Sigmoid colon (tissue), 7 donors: ENCODE data around the gene GPR55. TPM values are rescaled to one million over a fixed set of nuclear protein-coding genes. Genes with fewer than 3 reads are reported as not detected.

Experiments used
- DNase-seq: peaks from one replicate; pipeline ENCODE4 v3.0.0-alpha.2; 2019
- H3K27ac ChIP-seq, 4 donors: fragments of 200-600 bp; sonication (generic); one replicate each; pipeline ENCODE4 v1.5.1; 2016 to 2019; ENCODE audit warnings: mild to moderate bottlenecking in 1 of 4
- H3K27me3 ChIP-seq, 3 donors: fragments of 200-600 bp; sonication (generic); one replicate each; pipeline ENCODE4 v1.5.1; 2019; ENCODE audit warnings: mild to moderate bottlenecking in 1 of 3
- H3K36me3 ChIP-seq, 4 donors: fragments of 200-600 bp; sonication (generic); one replicate each; pipeline ENCODE4 v1.5.1; 2016 to 2019
- H3K4me1 ChIP-seq, 4 donors: fragments of 200-600 bp; sonication (generic); one replicate each; pipeline ENCODE4 v1.5.1; 2017 to 2019
- H3K4me3 ChIP-seq, 4 donors: fragments of 200-600 bp; sonication (generic); one replicate each; pipeline ENCODE4 v1.5.1; 2017 to 2019; ENCODE audit warnings: mild to moderate bottlenecking in 2 of 4, moderate library complexity in 1 of 4
- H3K9me3 ChIP-seq, 4 donors: fragments of 200-600 bp in 3 of 4; sonication (generic) in 3 of 4; one replicate each; pipeline versions ENCODE4 v1.5.1 to v1.6.1; 2013 to 2019
- CTCF ChIP-seq, 4 experiments: fragments of 450-650 bp in 3 of 4; fragments of 200-600 bp in 1 of 4; IDR thresholded peaks; one replicate each; pipeline ENCODE4 v1.5.1; 2016 to 2019; ENCODE audit warnings: antibody characterized with exemption in 4 of 4, mild to moderate bottlenecking in 3 of 4, moderate library complexity in 2 of 4
- EP300 ChIP-seq, 4 donors: sonication (generic); formaldehyde crosslinking; IDR thresholded peaks; one replicate each; pipeline ENCODE4 v1.6.1; 2017; ENCODE audit warnings: antibody characterized with exemption in 4 of 4
- POLR2A ChIP-seq, 2 donors: fragments of 450-650 bp; IDR thresholded peaks; one replicate each; pipeline ENCODE4 v1.6.1; 2016; ENCODE audit warnings: antibody characterized with exemption in 2 of 2, mild to moderate bottlenecking in 2 of 2, moderate library complexity in 2 of 2
- POLR2AphosphoS5 ChIP-seq, 4 donors: sonication (generic); formaldehyde crosslinking; IDR thresholded peaks; one replicate each; pipeline ENCODE4 v1.6.1; 2017; ENCODE audit warnings: antibody characterized with exemption in 4 of 4
- WGBS, 2 donors: extraction: QIAGEN DNeasy Blood & Tissue Kit; methylation state at CpG; one replicate each; pipeline ENCODE4 v1.1.7; 2013; 5-methylcytosine and 5-hydroxymethylcytosine counted together
- intact Hi-C: fragments of 100-400 bp; cut with DNase I; formaldehyde crosslinking; loops from one replicate; pipeline ENCODE4 v1.15.1; 2023
- polyA plus RNA-seq, 3 donors: library from polyadenylated mRNA; stranded (reverse); fragments of 200-250 nt; gene quantifications; one replicate each; pipeline ENCODE4 v1.2.3, GENCODE V29; 2013
- total RNA-seq, 4 donors: library from RNA; depleted of rRNA; stranded (reverse); fragments of >200 nt; gene quantifications; one replicate each; pipeline ENCODE4 v1.1.0, GENCODE V29; 2016
- donor health status: healthy with polysubstance abuse.
- donor health status: Bipolar disorder and iron deficiency.
- donor health status: healthy.

GPR55 gene
- total and polyA plus RNA-seq, 7 donors, result 0.23 to 1.4 TPM; not detected in 5

GRCh38 chr2:230863442-230864121 lies 61.5 kb downstream of the GPR55 start:
- H3K27me3 ChIP-seq, result no peaks in the 10 kb centered on the region
- H3K36me3 ChIP-seq, result no peaks in the 10 kb centered on the region
- TF ChIP-seq EP300 (IDR thresholded peaks at IDR 0.05) (no peak), POLR2AphosphoS5 (IDR thresholded peaks at IDR 0.05) (no peak), CTCF (IDR thresholded peaks at IDR 0.05) (no peak), POLR2A (IDR thresholded peaks at IDR 0.05) (no peak)
- no peak for DNase-seq
- H3K4me3 ChIP-seq, result no peak overlapping the region
- H3K9me3 ChIP-seq, result no peaks in the 10 kb centered on the region
- H3K27ac ChIP-seq, result no peak overlapping the region
- intact Hi-C loops, result loop anchor here (2.0 to 5.0 kb wide), 2 partner anchors 15 to 124 kb away; no protein-coding TSS in a partner anchor
- H3K4me1 ChIP-seq, result peaks cover 0 to 39% (median 35%) of the 10 kb centered on the region in 4 donors
- 75 to 85% methylated on average over 13 of the region's 13 CpGs for WGBS, 2 donors

GRCh38 chr2:230863031-230863430 lies 62.0 kb downstream of the GPR55 start:
- Histone ChIP-seq H3K4me1 (peaks cover 0 to 34% (median 30%) of the 10 kb centered on the region in 4 donors), H3K27ac (no peak overlapping the region), H3K9me3 (no peaks in the 10 kb centered on the region), H3K36me3 (no peaks in the 10 kb centered on the region), H3K27me3 (no peaks in the 10 kb centered on the region), H3K4me3 (no peak overlapping the region)
- 75 to 86% methylated on average over 8 of the region's 8 CpGs for WGBS, 2 donors
- TF ChIP-seq CTCF (IDR thresholded peaks at IDR 0.05), result no peak
- TF ChIP-seq POLR2AphosphoS5 (IDR thresholded peaks at IDR 0.05), result no peak
- no peak for TF ChIP-seq POLR2A (IDR thresholded peaks at IDR 0.05)
- TF ChIP-seq EP300 (IDR thresholded peaks at IDR 0.05), result no peak
- intact Hi-C loops, result loop anchor here (5.0 kb wide), 1 partner anchor 124 kb away; no protein-coding TSS in a partner anchor
- no peak for DNase-seq

- no peak for DNase-seq
- Histone ChIP-seq H3K36me3 (no peaks in the 10 kb centered on the region), H3K27me3 (no peaks in the 10 kb centered on the region), H3K4me3 (no peak overlapping the region), H3K27ac (no peak overlapping the region), H3K9me3 (no peaks in the 10 kb centered on the region), H3K4me1 (peaks cover 0 to 26% (median 22%) of the 10 kb centered on the region in 4 donors)
- 96 to 97% methylated on average over 5 of the region's 5 CpGs for WGBS, 2 donors
- TF ChIP-seq POLR2A (IDR thresholded peaks at IDR 0.05) (no peak), EP300 (IDR thresholded peaks at IDR 0.05) (no peak), POLR2AphosphoS5 (IDR thresholded peaks at IDR 0.05) (no peak), CTCF (IDR thresholded peaks at IDR 0.05) (no peak)
- intact Hi-C loops, result loop anchor here (5.0 kb wide), 1 partner anchor 125 kb away; no protein-coding TSS in a partner anchor
These were observed 62.8 kb downstream of the GPR55 start for GRCh38 chr2:230862292-230862691.

- H3K9me3 ChIP-seq, result no peaks in the 10 kb centered on the region
These were observed 63.3 kb downstream of the GPR55 start for GRCh38 chr2:230861552-230862255.

More at GRCh38 chr2:230861552-230862255, 63.3 kb downstream of the GPR55 start:
- no peaks in the 10 kb centered on the region for H3K36me3 ChIP-seq
- no peak for DNase-seq
- 65 to 81% methylated on average over 13 of the region's 13 CpGs for WGBS, 2 donors
- TF ChIP-seq CTCF (IDR thresholded peaks at IDR 0.05), result no peak
- no peak for TF ChIP-seq POLR2AphosphoS5 (IDR thresholded peaks at IDR 0.05)
- TF ChIP-seq EP300 (IDR thresholded peaks at IDR 0.05), result no peak
- TF ChIP-seq POLR2A (IDR thresholded peaks at IDR 0.05), result no peak
- H3K27me3 ChIP-seq, result no peaks in the 10 kb centered on the region
- no peak overlapping the region for H3K4me3 ChIP-seq
- H3K4me1 ChIP-seq, result peaks cover 0 to 20% (median 16%) of the 10 kb centered on the region in 4 donors
- intact Hi-C loops, result loop anchor here (5.0 kb wide), 1 partner anchor 126 kb away; no protein-coding TSS in a partner anchor
- no peak overlapping the region for H3K27ac ChIP-seq

Other genes with a start within 250 kb of the GPR55 start
- 10 to 100 TPM; 63.7 to 77.9 (median 73.4) TPM for gene CAB39, start 212.4 kb downstream of the GPR55 start, total RNA-seq
- 100 to 1,000 TPM in 1 of 3 donors, 10 to 100 TPM in 2; 60.2 to 128 (median 70.9) TPM for gene CAB39, start 212.4 kb downstream of the GPR55 start, polyA plus RNA-seq
- gene ITM2C, start 60.3 kb downstream of the GPR55 start, total RNA-seq, result 100 to 1,000 TPM; 107 to 206 (median 117) TPM
- gene ITM2C, start 60.3 kb downstream of the GPR55 start, polyA plus RNA-seq, result 1,000 to 10,000 TPM in 1 of 3 donors, 100 to 1,000 TPM in 2; 489 to 1,275 (median 498) TPM
- gene SPATA3, start 70.9 kb upstream of the GPR55 start, total RNA-seq, result not detected
- gene SPATA3, start 70.9 kb upstream of the GPR55 start, polyA plus RNA-seq, result not detected
- 1 to 10 TPM in 1 of 4 donors, under 1 TPM in 1, not detected in 2; 0.36 to 2.2 TPM for gene C2orf72, start 112.3 kb upstream of the GPR55 start, total RNA-seq
- 10 to 100 TPM; 18.5 to 20.4 (median 20.0) TPM for gene C2orf72, start 112.3 kb upstream of the GPR55 start, polyA plus RNA-seq
- gene PSMD1, start 131.6 kb upstream of the GPR55 start, total RNA-seq, result 10 to 100 TPM; 45.7 to 90.3 (median 58.4) TPM
- 10 to 100 TPM; 41.2 to 50.7 (median 41.4) TPM for gene PSMD1, start 131.6 kb upstream of the GPR55 start, polyA plus RNA-seq
- 10 to 100 TPM in 3 of 4 donors, 1 to 10 TPM in 1; 2.1 to 18.3 (median 15.4) TPM for gene HTR2B, start 199.8 kb upstream of the GPR55 start, total RNA-seq
- gene HTR2B, start 199.8 kb upstream of the GPR55 start, polyA plus RNA-seq, result under 1 TPM in 2 of 3 donors, not detected in 1; 0.23 to 0.73 TPM